AG10803 (cell line): ENCODE results near the gene ZNF581.

Experiments
- DNase-seq: peaks from one replicate; pipeline ENCODE4 v3.0.0; 2010; ENCODE audit warnings: low read depth
- H3K4me3 ChIP-seq: 2 replicates; pipeline ENCODE4 v1.5.1; 2011; ENCODE audit warnings: mild to moderate bottlenecking, low read length, control low read depth
- CTCF ChIP-seq: conservative IDR thresholded peaks from 2 replicates; pipeline ENCODE4 v1.5.1; 2011; ENCODE audit warnings: mild to moderate bottlenecking, low read length, control low read depth, inconsistent platforms

ZNF581 gene

GRCh38 chr19:55640577-55641425, 2.6 kb upstream of the ZNF581 start, which contains the start of gene ZNF580:
ZNF580 (plus strand) TSS chr19:55641002; CDS start chr19:55642509, 1,507 bp downstream.
- H3K4me3 ChIP-seq, result peak within 1 kb of the TSS; percentile 70
- DNase-seq, result peak; percentile 69
- TF ChIP-seq CTCF, result no peak

GRCh38 chr19:55641426-55642152, 1.9 kb upstream of the ZNF581 start:
- H3K4me3 ChIP-seq, result peak overlapping the region; percentile 70
- TF ChIP-seq CTCF, result no peak
- DNase-seq, result no peak

GRCh38 chr19:55642153-55643002, 1.1 kb upstream of the ZNF581 start:
- no peak for TF ChIP-seq CTCF
- peak overlapping the region; percentile 70 for H3K4me3 ChIP-seq
- DNase-seq, result no peak

GRCh38 chr19:55643887-55644176, 383 bp downstream of the ZNF581 start:
- no peak for DNase-seq
- TF ChIP-seq CTCF, result no peak

GRCh38 chr19:55644191-55644833, 863 bp downstream of the ZNF581 start:
- H3K4me3 ChIP-seq, result peak overlapping the region; percentile 70
- no peak for DNase-seq
- TF ChIP-seq CTCF, result no peak

More at GRCh38 chr19:55643887-55644176, 383 bp downstream of the ZNF581 start:
- H3K4me3 ChIP-seq, result peak overlapping the region; percentile 70

- peak overlapping the region; percentile 70 for H3K4me3 ChIP-seq
- DNase-seq, result no peak
- no peak for TF ChIP-seq CTCF
Measured at GRCh38 chr19:55644842-55645511, 1.5 kb downstream of the ZNF581 start.
